Activated T-cell treated with anti-CD3 and anti-CD28 coated beads, Interleukin-2, amount 50 U/mL, for 48 hours (primary cell): ENCODE data around the gene C9orf152.
"Not testable (repeated sequence)": the region's sequence is repeated elsewhere in the genome, so short reads cannot be mapped to it uniquely, and the experiment has no call there.

Experiments used
- DNase-seq, 2 experiments: peaks; one replicate each; pipeline ENCODE4 v3.0.0-alpha.2; 2020

The C9orf152 gene

DNA sequence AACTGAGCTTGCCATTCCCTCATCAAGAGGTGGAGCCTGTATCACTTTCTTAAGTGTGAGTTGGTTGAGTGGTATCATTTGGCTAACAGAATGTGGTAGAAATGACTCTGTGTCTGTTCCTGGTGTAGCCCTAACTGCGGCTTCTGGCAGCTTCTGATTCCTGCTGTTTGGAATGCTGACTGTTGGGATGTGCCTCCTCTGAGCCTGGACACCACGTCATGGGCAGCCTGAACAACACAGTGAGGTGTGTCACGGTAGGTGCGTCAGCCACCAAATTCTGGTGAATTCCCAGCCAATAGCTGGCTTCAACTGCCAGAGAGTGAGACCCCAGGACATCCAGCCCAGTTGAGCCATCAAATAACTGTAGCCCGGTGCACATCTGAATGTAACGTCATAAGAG, 6.1 kb upstream of the C9orf152 start:
- no peak for DNase-seq

DNA sequence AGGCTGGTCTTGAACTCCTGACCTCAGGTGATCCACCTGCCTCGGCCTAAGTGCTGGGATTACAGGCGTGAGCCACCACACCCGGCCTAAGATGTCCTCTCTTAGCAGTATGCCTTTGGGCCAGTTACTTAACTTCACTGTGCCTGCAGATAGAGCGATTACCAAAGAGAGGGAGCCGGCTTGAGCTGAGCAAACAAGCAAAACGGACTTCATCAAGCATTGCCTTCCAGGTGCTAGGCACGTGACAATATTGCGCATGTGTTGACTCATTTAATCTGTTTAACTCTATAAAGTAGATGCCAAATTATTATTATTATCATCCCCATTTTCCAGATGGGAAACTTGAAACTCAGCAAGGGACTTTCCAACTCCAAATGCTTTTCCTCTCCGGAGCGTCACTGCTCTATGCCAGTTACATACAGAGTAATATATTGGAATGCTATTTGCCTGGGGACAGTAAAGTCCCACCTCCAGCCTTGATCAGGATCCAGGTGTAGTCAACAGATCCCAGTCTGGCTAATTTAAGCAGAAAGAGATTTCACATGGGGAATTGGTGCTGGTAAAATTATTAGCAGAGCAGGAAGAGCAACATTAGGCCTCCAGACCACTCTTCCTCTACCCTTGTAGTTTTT, 5.6 kb upstream of the C9orf152 start:
- no peak for DNase-seq

DNA sequence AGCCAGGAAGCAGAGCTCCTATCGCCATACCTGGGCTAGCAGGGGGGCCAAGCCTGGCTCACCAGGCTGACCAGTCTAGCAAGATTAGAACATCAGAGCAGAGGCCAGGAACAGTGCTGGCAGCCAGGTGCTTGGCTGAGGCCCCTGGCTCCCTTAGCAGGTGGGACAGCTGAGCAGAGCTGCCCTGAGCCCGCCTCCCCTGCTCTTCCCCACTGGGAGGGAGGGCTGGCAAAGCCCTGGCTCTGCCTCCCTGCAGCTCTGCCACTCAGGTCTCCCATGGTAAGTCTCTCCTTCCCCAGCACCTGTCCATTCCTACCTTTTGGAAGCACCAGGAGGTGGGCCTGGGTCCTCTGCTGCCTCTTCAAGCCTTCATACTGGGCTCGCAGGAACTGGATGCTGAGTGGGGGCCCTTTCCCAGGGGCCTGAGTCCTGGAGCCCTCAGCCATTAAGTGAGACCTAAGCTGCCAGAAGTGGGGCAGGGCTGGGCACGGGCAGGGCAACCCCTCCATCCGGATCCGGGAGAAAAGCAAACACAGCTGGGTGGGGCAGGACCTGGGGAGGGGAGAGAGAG, 803 bp downstream of the C9orf152 start:
- no peak for DNase-seq

DNA sequence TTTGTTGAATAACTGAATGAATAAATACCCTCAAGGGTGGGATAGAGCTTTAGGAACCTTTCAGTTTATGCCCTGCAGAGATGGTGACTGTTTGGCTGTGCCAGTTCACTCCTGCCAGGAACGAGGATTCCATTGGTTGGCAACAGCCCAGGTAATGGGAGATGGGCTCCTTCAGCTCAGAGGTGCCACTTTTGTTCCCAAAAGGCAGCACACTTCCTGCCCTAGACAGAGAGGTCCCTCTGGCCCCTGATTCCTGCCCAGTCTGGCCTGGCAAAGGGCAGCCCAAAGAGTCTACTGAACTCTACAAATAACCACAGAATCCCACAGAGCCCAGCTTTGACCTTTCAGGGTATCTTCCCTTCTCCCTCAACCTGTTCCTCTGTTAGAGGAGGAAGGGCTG, 1.6 kb downstream of the C9orf152 start:
- no peak for DNase-seq

DNA sequence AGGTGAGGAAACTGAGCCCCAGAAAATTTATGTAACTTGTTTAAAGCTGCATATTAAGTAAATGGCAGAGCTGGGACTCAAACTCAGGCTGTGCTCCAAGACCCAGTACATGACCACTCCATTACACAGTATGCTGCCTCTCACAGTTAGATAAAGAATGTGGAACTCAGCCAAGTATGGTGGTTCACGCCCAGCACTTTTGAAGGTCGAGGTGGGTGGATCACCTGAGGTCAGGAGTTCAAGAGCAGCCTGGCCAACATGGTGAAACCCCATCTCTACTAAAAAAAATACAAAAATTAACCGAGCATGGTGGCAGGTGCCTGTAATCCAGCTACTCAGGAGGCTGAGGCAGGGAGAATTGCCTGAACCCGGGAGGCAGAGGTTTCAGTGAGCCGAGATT, 2.3 kb downstream of the C9orf152 start:
- not testable (repeated sequence) for DNase-seq

DNA sequence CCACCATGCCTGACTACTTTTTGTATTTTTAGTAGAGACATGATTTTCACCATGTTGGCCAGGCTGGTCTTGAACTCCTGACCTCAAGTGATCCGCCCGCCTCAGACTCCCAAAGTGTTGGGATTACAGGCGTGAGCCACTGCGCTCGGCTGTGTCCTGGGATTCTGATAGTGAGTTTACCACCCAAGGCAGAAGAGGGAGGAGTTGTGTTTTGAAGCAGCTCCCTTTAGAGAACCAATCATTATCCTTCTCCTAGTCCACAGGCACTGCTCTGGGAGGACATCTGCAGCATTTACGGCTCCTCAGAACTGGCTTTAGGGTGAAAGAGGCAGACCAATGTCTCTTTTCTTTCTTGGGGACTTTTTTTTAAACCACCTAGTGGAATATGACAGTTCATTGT, 5.7 kb downstream of the C9orf152 start:
- no peak for DNase-seq

DNA sequence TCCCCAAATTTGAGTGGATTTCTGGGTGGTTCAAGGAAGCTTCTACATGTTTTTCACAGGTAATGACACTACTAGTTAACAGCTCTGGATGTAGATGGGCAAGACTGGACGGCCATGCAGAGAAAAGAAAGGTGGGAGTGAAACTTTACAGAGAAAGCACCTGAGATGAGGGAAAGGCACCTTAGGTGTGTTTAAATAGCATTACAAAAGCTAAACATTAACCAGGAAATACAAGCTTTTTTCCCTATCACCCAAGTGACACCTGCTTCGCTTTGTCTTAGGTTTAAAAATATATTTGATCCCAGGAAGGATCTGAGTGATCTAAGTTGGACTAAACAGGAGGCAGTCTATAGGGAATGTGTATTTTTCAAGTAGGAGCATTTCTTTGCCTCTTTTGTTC, 8.3 kb downstream of the C9orf152 start:
- no peak for DNase-seq

DNA sequence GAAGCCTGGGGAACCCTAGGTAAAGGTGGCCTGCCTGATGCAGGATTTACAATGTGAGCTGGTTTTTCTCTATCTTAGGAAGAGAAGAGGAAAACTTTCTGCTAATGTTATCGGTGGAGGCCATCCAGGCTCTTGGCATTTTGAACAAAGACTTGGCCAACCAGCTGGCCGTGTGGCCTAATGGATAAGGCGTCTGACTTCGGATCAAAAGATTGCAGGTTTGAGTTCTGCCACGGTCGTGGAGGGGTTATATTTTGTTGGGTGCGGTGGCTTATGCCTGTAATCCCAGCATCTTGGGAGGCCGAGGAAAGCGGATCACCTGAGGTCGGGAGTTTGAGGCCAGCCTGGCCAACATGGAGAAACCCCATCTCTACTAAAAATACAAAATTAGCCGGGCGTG, 9.6 kb downstream of the C9orf152 start:
- DNase-seq, result no peak

DNA sequence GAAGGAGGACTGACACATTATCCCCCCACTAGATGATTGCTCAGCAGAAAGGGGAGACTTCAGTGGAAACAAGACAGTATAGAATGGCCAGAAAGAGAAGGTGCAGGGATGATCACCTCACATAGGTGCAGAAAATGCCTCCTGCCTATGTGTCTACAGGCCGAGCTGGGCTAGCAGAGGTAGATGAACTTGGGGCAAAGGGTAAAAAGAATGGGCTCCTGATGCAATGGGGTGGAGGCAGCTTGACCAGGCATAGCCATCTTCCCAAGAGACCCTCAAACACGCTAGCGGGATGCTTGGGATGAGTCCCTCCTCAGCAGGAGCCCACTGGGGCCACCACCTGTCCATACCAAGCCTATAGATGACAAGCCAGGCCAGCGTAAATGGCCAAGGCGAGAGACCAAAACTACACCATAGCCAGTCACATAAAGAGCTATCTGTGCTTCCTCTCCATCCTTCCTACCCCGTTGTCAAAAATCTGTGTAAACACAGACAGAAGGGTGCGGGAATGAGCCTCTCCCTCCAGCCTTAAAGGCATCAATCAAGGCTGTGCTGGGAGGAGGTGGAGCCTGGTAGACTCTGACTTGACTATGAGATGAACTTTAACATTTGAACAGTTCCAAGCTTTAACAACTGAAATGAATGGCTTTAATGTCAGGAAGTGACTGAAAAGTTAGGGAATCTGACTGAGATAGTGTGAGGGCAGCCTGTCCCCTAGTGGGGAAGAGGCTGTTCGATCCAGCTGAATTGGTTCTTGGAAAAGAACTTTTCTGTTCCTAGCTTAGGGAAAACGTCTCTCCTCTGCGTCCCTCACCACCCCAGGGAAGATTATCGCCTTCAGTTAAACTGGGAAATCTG, 10.4 kb downstream of the C9orf152 start:
- no peak for DNase-seq

DNA sequence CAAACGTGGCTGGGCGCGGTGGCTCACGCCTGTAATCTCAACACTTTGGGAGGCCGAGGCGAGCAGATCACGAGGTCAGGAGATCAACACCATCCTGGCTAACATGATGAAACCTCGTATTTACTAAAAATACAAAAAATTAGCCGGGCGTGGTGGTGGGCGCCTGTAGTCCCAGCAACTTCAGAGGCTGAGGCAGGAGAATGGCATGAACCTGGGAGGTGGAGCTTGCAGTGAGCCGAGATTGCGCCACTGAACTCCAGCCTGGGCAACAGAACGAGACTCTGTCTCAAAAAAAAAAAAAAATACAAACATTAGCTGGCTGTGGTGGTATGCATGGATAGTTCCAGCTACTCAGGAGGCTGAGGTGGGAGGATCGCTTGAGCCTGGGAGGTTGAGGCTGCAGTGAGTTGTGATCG, 11.9 kb downstream of the C9orf152 start:
- not testable (repeated sequence) for DNase-seq

DNA sequence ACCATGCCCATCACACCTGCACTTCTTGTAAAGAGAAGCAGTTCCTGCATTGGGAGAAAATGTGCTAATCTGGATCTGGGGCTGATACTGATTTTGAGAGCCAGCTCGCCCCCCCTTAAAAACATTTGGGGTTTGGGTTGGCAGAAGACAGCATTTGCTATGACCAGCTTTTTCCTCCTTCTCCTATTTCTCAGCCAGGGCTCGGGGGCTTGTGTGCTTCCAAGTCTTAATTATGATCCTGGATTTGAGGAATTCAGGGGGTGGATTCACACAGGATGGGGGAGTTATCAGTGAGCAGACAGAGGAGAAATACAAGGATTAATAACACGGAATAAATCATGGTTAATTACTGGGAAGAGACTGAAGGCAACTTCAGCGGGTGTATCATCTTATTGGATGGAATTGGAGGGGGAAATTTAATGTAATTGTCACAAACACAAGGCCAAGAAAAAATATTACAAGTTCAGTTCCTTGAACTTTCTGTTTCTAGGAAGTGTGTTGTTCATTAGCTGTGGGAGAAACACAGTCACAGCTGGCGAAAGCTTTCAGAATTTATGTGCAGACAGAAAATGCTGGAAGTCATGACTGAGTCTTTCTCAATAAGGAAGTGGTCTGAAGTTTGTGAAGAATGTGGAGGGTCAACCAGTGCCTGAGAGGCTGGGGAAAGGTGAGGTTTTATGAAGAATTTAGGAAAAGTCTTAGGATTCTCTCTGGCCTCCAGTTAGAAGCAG, 15.3 kb downstream of the C9orf152 start:
- no peak for DNase-seq

DNA sequence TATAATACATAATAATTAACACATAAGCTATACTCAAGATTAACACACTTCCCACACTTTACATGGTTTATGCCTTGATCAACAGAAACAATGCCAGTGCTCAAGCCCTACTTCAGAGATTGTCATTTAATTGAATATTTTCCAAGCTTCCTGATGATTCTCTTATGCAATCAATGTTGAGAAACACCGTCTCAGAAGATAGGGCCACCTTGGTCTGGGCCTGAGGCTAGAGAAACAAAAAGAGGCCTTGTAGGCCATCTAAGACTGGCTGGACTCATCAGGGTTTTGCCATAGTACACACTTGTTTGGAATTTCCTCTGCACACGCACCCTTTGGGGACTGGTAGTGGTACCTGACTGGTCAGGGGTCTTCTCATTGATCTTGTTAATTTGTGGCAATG, 16.3 kb downstream of the C9orf152 start:
- DNase-seq, result no peak

DNA sequence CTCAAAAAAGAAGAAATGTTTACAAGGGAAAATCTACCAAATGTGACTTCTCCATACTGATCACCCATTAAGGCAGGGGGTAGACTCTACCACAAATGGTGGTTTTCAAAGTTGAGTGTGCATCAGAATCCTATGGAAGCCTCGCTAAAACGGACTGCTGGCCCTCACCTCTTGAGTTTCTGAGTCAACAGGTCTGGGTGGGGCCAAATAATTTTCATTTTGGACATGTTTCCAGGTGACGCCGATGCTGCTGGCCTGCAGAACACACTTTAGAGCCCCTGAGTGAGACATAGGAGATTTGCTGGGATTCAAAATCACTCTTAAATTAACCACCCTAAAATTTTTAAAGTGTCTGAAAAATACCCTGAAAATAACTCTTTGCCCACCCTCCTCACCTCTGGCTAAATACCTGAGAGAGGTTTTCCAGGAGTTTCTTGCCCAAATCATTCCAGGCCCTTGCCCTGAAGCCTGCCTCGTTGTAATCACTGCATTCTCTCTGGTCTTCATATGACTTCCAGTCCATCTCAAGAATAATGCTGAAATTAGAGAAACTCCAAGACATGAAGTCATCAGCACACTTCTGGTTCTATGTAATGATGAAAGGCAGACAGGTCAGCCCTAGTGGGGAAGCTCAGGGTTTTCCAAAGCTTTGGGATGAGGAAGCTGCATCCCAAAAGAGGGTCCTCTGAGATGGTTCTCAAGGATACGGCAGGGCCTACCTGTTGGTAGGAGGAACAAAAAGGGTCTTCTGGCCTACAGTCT, 18.2 kb downstream of the C9orf152 start:
- no peak for DNase-seq

DNA sequence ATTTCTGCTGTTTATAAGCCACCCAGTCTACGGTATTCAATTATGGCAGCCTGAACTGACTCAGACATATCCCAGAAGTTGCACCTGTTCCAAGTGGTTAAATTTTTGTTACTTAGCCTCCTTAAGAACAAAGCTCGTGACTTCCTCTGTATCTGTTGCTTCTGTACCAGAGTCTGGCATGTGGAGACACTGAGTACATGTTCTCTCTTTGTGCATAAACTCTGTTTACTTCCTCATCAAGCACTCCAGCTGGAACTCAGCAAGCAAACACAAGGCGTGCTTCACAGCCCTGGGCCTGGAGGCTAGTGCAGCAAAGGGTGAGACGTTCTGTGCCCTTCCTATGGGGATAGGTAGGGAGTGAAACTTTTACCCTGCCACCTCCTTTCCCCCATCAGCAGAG, 19.0 kb downstream of the C9orf152 start:
- DNase-seq, result no peak

DNA sequence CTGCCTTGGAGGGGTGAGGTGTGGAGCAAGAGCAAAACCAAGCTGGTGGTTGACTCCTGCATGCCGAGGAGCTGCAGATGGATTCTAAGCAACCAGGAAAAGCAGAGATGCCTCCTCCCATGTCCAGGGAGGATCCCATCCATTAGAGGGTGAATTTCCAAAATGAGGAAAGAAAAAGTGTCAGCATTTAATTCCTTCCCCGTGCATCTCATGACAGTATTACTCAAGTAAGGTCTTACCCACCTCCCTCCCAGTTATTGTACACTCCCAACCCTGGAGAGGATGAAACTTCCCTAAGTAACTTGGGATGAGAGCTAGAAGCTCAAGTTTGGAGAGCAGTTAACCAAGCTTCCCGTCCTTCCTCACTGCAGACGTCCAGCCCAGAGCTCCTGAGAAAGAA, 19.9 kb downstream of the C9orf152 start:
- no peak for DNase-seq

DNA sequence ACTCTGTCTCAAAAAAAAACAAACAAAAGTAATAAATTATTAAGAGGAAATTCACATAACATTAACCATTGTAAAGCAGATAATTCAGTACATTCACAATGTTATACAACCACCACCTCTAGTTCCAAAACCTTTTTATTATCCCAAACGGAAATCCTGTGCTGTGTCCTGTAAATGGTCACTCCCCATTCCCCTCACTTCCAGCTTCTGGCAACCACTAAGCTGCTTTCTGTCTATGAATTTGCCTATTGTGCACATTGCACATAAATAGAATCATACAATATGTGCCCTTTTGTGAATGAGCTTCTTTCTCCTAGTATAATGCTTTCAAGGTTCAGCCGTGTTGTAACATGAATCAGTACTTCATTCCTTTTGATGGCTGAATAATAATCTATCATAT, 20.8 kb downstream of the C9orf152 start:
- no peak for DNase-seq

DNA sequence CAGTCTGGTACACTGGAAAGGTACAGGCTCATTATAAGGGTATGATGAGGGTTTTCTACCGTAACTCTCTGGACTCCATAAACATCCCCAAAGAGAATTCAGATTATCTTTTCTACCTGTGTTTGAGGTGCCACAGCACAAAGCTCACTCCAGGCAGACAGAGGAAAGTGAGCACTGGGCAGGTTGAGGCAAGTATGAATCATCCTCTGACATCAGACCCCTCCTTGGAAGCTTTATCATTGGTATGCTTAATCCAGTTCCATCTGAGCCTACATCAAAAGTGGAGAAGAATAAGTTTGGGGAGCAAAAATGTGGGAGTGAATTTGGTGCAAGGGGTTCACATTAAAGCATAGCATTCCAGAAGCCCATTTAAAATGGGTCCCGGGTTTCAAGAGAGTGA, 21.7 kb downstream of the C9orf152 start:
- no peak for DNase-seq

DNA sequence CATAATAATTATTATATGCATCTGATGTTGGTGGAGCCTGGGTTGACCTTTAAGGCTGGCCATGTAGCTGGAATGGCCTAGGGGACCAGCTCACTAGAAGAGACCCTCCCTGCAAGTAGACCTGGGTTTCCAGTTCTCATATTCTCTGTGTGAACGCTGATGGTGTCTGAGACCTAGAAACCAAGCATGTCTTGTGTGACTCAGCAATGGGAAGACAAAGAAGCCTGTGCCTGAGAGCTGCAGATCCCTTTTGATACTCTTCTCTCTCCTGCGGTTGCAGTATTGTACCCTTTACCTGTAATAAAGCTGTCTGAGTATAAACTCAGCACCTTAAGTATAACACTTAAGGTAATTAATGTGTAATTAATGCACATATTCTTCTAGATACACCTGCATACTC, 22.2 kb downstream of the C9orf152 start:
- DNase-seq, result no peak

DNA sequence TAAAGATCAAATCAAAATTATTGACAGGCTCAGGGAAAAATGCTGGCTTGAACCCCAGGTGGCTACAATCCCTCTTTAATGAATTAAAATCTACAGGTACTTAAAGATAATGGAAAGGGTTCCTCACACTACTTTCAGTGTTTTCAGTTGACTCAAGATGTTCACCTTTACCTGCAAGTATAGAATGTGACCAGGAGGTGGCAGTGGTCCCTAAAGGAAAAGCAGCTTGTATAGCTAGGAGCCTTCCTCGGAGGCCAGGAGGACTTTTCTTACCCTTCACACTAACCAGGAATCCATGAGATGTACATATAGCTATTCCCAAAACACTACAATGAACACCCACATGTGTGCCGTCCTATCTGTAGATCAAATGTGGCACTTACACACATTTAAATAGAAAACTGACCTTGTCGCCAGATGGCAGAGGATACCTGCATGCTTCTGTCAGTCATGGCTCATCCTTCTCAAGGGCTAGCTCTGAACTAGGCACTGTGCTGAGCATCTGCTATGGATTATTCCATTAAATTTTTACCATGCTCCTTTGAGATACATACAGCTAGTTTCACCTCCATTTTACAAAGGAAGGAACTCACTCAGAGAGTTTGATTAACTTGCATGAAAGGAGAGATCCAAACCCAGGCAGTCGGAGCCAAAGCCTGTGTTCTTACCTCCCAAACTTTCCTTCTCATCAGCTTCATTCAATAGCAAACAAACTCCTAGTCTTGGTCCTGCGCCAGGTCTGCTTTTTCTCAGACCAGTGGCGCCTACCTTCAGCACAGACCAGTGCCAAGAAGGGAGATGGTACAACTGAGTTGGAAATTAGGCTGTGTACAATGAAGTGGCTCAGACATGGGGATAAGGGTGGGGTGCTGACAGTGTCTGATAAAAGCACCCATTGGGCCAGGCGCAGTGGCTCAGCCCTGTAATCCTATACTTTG, 24.5 kb downstream of the C9orf152 start:
- DNase-seq, result peak; percentile 54 to 56

DNA sequence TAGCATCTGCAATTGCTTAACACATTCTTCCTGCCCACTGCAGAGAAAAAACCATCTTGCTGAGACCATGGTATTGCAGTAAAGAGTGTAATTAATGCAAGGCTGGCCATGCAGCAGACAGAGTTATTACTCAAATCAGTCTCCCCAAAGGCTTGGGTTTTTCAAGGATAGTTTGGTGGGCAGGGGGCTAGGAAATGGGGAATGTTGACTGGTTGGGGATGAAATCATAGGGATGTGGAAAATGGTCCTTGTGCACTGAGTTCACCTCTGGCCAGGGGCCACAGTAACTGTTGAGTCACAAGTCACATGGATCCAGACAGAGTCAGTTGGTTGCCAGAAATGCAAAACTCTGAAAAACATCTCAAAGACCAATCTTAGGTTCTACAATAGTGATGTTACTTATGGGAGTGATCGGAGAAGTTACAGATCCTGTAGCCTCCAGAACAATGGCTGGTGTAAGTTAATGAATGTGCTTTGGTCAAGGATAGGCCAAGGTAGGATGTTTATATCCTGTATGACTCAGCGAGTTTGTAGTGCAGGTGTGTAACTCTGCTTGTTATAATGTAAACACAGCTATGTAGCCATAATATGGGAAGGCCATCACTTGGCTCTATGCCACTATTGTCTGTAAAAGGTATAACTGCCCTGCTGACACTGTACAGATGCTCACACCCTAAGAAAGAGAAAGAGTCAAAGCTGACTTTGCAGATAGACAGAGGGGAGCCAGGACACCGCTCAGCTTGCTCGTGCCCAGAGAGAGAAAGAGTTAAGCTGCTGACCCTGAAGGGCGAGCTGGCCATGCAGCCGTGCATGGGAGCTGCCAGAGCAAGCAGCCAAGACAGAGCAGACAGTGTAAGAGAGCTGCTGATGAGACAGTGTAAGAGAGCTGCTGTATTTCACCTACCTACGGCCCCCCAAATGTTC, 27.2 kb downstream of the C9orf152 start:
- DNase-seq, result no peak
